Ovary (tissue), 9 donors: Measurements from ENCODE around the gene PRDX4. TPM values are rescaled to one million over a fixed set of nuclear protein-coding genes. Genes with fewer than 3 reads are reported as not detected.

Experiments used
- DNase-seq, 5 donors: peaks; one replicate each; pipeline ENCODE4 v3.0.0-alpha.2; 2019 to 2020
- H3K27ac ChIP-seq, 2 donors: fragments of 200-600 bp; one replicate each; pipeline versions ENCODE4 v1.5.1 to v1.8.0; 2019 to 2022
- H3K27me3 ChIP-seq: fragments of 200-600 bp; one replicate; pipeline ENCODE4 v1.8.0; 2022
- H3K36me3 ChIP-seq: fragments of 200-600 bp; sonication (generic); one replicate; pipeline ENCODE4 v1.5.1; 2019
- H3K4me1 ChIP-seq: one replicate; pipeline ENCODE4 v1.8.1; 2013; ENCODE audit warnings: mild to moderate bottlenecking, moderate library complexity; ENCODE audit not compliant: insufficient read depth
- H3K4me3 ChIP-seq: fragments of 200-600 bp; sonication (generic); one replicate; pipeline ENCODE4 v1.5.1; 2017
- H3K9me3 ChIP-seq, 2 donors: fragments of 200-600 bp in 1 of 2; sonication (generic) in 1 of 2; one replicate each; pipeline versions ENCODE4 v1.5.1 to v1.8.1; 2013 to 2019; ENCODE audit warnings: mild to moderate bottlenecking in 1 of 2, moderate library complexity in 1 of 2
- EP300 ChIP-seq: sonication (generic); formaldehyde crosslinking; IDR thresholded peaks from one replicate; pipeline ENCODE4 v1.6.1; 2017; ENCODE audit warnings: antibody characterized with exemption
- POLR2A ChIP-seq: fragments of 450-650 bp; IDR thresholded peaks from one replicate; pipeline ENCODE4 v1.6.1; 2017; ENCODE audit warnings: antibody characterized with exemption, mild to moderate bottlenecking, moderate library complexity
- WGBS, 3 donors: extraction: QIAGEN DNeasy Blood & Tissue Kit in 1 of 3; methylation state at CpG; one replicate each; pipeline versions ENCODE4 v1.1.5 to v1.1.7; 2013 to 2017; 5-methylcytosine and 5-hydroxymethylcytosine counted together
- intact Hi-C, 4 donors: fragments of 100-400 bp; cut with DNase I; formaldehyde crosslinking; loops; one replicate each; pipeline versions ENCODE4 v1.11.0 to v1.15.1; 2022 to 2023
- polyA plus RNA-seq, 2 donors: library from polyadenylated mRNA; stranded (reverse); fragments of 200-250 nt in 1 of 2; fragments of 350-450 nt in 1 of 2; fragmentation: Illumina TruSeq in 1 of 2; extraction: RNeasy Lipid Tissue Mini Kit (QIAGEN cat#74804) in 1 of 2; gene quantifications; one replicate each; pipeline ENCODE4 v1.2.3, GENCODE V29; 2013 to 2014
- total RNA-seq, 7 donors: library from RNA; depleted of rRNA in 2 of 7; stranded (reverse); fragments of >200 nt in 2 of 7; fragmentation: NEBNext Ultra II Directional in 3 of 7; extraction: Animal tissue kit (Norgen Biotek cat#: 25700) in 3 of 7; gene quantifications; one replicate each; pipeline versions ENCODE4 v1.1.0 to v1.2.4, GENCODE V29; 2016 to 2023
- TF ChIP-seq, protein P1 (sequence below), 3 donors: fragments of 450-650 bp in 2 of 3; fragments of 200-600 bp in 1 of 3; IDR thresholded peaks; one replicate each; pipeline versions ENCODE4 v1.5.1 to v1.8.0; 2016 to 2022; ENCODE audit warnings: antibody characterized with exemption in 3 of 3, mild to moderate bottlenecking in 1 of 3
- donor health status: DM: no; HTN: no; CAD: no; lungs with moderate emphysema.
- donor health status: DM: no; HTN: no; CAD: no.
- donor health status: Bipolar disorder and iron deficiency.
- donor health status: DM: yes; HTN: yes; CAD: no.
- donor health status: DM: no; HTN: no; CAD: no.
- donor health status: DM: yes; HTN: yes; CAD: no.

Gene PRDX4
- total and polyA plus RNA-seq, 9 donors, result 60.0 to 146 (median 81.3) TPM

DNA sequence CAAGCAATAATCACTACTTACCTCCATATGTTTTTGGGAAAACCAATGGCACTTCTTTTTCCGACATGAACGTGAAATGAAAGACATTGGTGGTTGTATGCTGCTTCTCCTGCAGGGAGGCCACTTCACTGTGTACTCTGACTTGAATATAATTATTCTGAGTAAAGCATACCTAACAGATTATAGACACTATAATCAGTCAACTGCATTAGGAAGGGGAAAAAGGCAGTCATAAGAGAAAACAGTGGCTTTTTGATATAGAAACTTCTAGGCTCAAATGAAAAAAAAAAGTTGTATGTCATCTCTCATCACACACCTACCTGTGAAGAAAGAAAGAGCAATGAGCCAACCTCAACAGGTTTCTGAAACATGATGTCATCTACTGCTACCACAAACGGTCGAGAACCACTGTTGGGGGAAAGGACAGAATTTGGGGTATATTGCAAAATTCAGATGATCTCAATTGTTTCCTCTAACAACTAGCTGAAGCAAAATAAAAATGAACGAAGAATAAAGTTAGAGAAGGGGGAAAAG lies 37.4 kb downstream of the PRDX4 start:
- TF ChIP-seq, protein P1, sequence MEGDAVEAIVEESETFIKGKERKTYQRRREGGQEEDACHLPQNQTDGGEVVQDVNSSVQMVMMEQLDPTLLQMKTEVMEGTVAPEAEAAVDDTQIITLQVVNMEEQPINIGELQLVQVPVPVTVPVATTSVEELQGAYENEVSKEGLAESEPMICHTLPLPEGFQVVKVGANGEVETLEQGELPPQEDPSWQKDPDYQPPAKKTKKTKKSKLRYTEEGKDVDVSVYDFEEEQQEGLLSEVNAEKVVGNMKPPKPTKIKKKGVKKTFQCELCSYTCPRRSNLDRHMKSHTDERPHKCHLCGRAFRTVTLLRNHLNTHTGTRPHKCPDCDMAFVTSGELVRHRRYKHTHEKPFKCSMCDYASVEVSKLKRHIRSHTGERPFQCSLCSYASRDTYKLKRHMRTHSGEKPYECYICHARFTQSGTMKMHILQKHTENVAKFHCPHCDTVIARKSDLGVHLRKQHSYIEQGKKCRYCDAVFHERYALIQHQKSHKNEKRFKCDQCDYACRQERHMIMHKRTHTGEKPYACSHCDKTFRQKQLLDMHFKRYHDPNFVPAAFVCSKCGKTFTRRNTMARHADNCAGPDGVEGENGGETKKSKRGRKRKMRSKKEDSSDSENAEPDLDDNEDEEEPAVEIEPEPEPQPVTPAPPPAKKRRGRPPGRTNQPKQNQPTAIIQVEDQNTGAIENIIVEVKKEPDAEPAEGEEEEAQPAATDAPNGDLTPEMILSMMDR (IDR thresholded peaks at IDR 0.05), result no peak
- TF ChIP-seq EP300 (no peak), POLR2A (no peak)
- no peak overlapping the region for H3K4me3 ChIP-seq
- H3K36me3 ChIP-seq, result no peaks in the 10 kb centered on the region

DNA sequence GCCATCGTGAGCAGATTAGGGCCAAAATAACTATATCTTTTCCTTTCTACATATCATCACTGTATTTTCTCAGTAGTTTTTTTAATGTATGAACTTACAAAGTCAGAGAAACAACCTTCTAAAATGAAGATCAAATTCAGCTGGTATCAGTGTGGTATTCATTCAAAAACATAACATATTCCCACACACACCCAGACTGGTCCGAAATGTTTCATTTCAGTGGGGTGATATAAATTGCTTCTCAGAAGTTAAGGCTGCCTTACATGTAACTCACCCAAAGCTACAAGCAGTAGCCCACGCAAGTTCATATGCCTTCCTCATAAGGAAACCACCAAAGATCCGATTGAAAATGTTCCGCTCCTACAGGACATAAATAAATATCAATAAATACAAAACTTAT lies 37.9 kb downstream of the PRDX4 start:
- Histone ChIP-seq H3K4me1 (no peaks in the 10 kb centered on the region), H3K4me3 (no peak overlapping the region), H3K27ac (no peak overlapping the region), H3K27me3 (no peaks in the 10 kb centered on the region), H3K36me3 (no peaks in the 10 kb centered on the region), H3K9me3 (no peaks in the 10 kb centered on the region)
- WGBS, 3 donors, result 72 to 95% (median 81%) methylated on average over 5 of the region's 5 CpGs
- DNase-seq, result no peak
- TF ChIP-seq EP300 (no peak), POLR2A (no peak)
- TF ChIP-seq, protein P1 (IDR thresholded peaks at IDR 0.05), result no peak
- intact Hi-C loops, result no loop called here

More for the DNA sequence above, 37.4 kb downstream of the PRDX4 start:
- Histone ChIP-seq H3K9me3 (no peaks in the 10 kb centered on the region), H3K4me1 (no peaks in the 10 kb centered on the region), H3K27me3 (no peaks in the 10 kb centered on the region), H3K27ac (no peak overlapping the region)
- no peak for DNase-seq
- 80 to 87% (median 85%) methylated on average over 5 of the region's 5 CpGs for WGBS, 3 donors
- intact Hi-C loops, result no loop called here

DNA sequence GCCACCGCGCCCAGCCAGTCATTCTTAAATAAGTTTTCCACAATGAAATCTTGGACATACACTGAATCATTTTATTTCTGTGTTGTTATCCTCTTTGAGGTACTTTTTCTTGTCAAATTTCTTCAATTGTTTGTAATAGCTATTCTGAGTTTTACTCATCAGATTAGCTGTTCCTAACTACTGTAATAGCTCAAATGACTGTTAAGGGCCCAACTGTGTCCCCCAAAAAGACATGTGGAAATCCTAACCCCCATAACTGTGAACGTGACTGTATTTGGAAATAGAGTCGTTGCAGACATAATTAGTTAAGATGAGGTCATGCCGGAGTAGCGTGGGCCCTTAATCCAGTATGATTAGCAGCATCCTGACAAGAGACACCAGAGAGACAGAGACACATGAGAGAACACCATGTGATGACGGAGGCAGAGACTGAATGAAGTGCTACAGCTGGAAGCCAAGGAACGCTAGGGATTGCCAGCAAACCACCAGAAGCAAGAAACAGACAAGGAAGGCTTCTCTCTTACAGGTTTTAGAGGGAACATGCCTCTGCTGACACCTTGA lies 52.9 kb downstream of the PRDX4 start:
- Histone ChIP-seq H3K4me3 (no peak overlapping the region), H3K9me3 (no peaks in the 10 kb centered on the region), H3K27me3 (no peaks in the 10 kb centered on the region), H3K27ac (no peak overlapping the region), H3K4me1 (no peaks in the 10 kb centered on the region), H3K36me3 (no peaks in the 10 kb centered on the region)
- TF ChIP-seq, protein P1 (IDR thresholded peaks at IDR 0.05), result no peak
- no peak for DNase-seq
- WGBS, 3 donors, result 75 to 84% (median 81%) methylated on average over 8 of the region's 8 CpGs
- intact Hi-C loops, result no loop called here

DNA sequence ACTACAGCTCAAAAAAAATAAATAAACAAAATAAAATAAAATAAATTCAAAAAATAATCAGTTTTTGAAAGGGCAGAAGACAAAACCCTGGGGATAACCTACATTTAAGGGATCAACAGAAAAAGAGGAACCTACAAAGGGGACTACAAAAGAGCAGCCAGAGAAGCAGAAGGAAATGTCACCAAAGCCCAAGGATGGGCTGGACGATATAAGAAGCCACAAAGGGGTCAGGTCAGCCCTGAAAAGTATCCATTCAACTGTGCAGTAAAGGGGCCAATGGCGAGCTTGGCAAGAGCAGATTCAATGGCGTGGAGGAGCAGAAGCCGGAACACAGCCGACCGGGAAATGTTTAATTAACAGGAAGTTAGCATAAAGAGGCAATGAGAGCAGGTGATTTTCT lies 58.9 kb downstream of the PRDX4 start:
- WGBS, 3 donors, result 76 to 86% (median 79%) methylated on average over 6 of the region's 6 CpGs

More for the DNA sequence above, 58.9 kb downstream of the PRDX4 start:
- no peaks in the 10 kb centered on the region for H3K36me3 ChIP-seq
- DNase-seq, result no peak
- H3K27ac ChIP-seq, result no peak overlapping the region
- H3K27me3 ChIP-seq, result no peaks in the 10 kb centered on the region
- TF ChIP-seq, protein P1 (IDR thresholded peaks at IDR 0.05), result no peak
- TF ChIP-seq EP300, result no peak
- TF ChIP-seq POLR2A, result no peak
- H3K4me1 ChIP-seq, result no peaks in the 10 kb centered on the region
- H3K9me3 ChIP-seq, result no peaks in the 10 kb centered on the region
- no peak overlapping the region for H3K4me3 ChIP-seq
- intact Hi-C loops, result no loop called here
